ENCODE results near the gene PRAMEF2.
A peak's percentile ranks its signal among the peaks of the same experiment; 100 is the strongest.

Gene PRAMEF2

GRCh38 chr1:12851779-12852178 is 5.1 kb upstream of the PRAMEF2 start (continued):
- TF ChIP-seq ZNF280D (tag by site-specific recombination; IDR thresholded peaks at IDR 0.05) (no peak), KLF17 (tag by site-specific recombination; IDR thresholded peaks at IDR 0.05) (no peak), ZNF621 (tag by site-specific recombination; IDR thresholded peaks at IDR 0.05) (no peak), ZNF24 (tag by site-specific recombination; IDR thresholded peaks at IDR 0.05) (no peak), ZNF777 (tag by site-specific recombination; IDR thresholded peaks at IDR 0.05; ENCODE audit: borderline replicate concordance) (no peak), PBX3 (CRISPR knock-in tag; IDR thresholded peaks at IDR 0.05) (no peak), SETDB1 (IDR thresholded peaks at IDR 0.05; ENCODE audit: insufficient read length, low read length) (no peak), ZNF10 (tag by site-specific recombination; IDR thresholded peaks at IDR 0.05) (peak; percentile 77; the same call in 1 of the 2 replicates), ZNF473 (tag by site-specific recombination; IDR thresholded peaks at IDR 0.05) (no peak), GLIS2 (tag by site-specific recombination; IDR thresholded peaks at IDR 0.05) (no peak), IKZF3 (tag by site-specific recombination; IDR thresholded peaks at IDR 0.05) (no peak), ZNF626 (tag by site-specific recombination; IDR thresholded peaks at IDR 0.05) (no peak), KLF1 (tag by site-specific recombination; IDR thresholded peaks at IDR 0.05) (no peak), ZBTB44 (tag by site-specific recombination; IDR thresholded peaks at IDR 0.05) (no peak), ZNF670 (tag by site-specific recombination; IDR thresholded peaks at IDR 0.05; ENCODE audit: low read depth) (no peak), ZEB2 (tag by site-specific recombination; IDR thresholded peaks at IDR 0.05) (no peak), SP7 (tag by site-specific recombination; IDR thresholded peaks at IDR 0.05) (no peak), SP3 (tag by site-specific recombination; IDR thresholded peaks at IDR 0.05) (no peak), PATZ1 (tag by site-specific recombination; IDR thresholded peaks at IDR 0.05) (no peak), ZNF585B (tag by site-specific recombination; IDR thresholded peaks at IDR 0.05) (no peak), GLIS1 (tag by site-specific recombination; IDR thresholded peaks at IDR 0.05) (0 out of 2 replicates have a peak, but pooled peaks have one; percentile 8), ZNF623 (tag by site-specific recombination; IDR thresholded peaks at IDR 0.05) (no peak), AEBP2 (tag by site-specific recombination; IDR thresholded peaks at IDR 0.05; ENCODE audit: borderline replicate concordance) (no peak), ZNF776 (tag by site-specific recombination; IDR thresholded peaks at IDR 0.05; ENCODE audit: borderline replicate concordance) (no peak), MZF1 (tag by site-specific recombination; IDR thresholded peaks at IDR 0.05; ENCODE audit: borderline replicate concordance) (no peak), OVOL3 (tag by site-specific recombination; IDR thresholded peaks at IDR 0.05) (no peak), BCL11B (tag by site-specific recombination; IDR thresholded peaks at IDR 0.05; ENCODE audit: low read depth) (no peak)
